IMR-90 (cell line): ENCODE results near the gene GNAT1. TPM values are rescaled to one million over a fixed set of nuclear protein-coding genes. Genes with fewer than 3 reads are reported as not detected.

Experiments
- ATAC-seq: fragments of 200-7000 bp; cut with Tn5 transposase; 2 replicates; pipeline ENCODE4 v1.9.1; 2020; ENCODE audit warnings: low read depth, mild to moderate bottlenecking, moderate library complexity
- BruUV-seq: library from RNA; stranded (reverse); fragments of 400-500 nt; replicated peaks from 2 replicates; lab custom pipeline; 2021; lab: Mats Ljungman, UMichigan
- CTCF ChIA-PET: fragments of 300-600 bp; formaldehyde crosslinking; extraction: SDS; loops from one replicate; lab custom pipeline; 2021; ENCODE audit warnings: antibody characterized with exemption; lab: Yijun Ruan, JAX
- POLR2A ChIA-PET: fragments of 300-600 bp; sonication (Branson Sonifier 250); formaldehyde crosslinking; loops from one replicate; lab custom pipeline; 2022; ENCODE audit warnings: antibody characterized with exemption; ENCODE audit not compliant: unreplicated experiment; lab: Charles Lee
- DNase-seq: peaks from one replicate; pipeline ENCODE4 v3.0.0; 2013
- H2AFZ ChIP-seq: replicated peaks from 2 replicates; pipeline ENCODE3; 2013; ENCODE audit warnings: low read length, mild to moderate bottlenecking; ENCODE audit not compliant: poor library complexity
- H2AK5ac ChIP-seq: 2 replicates; pipeline ENCODE4 v1.6.1; 2013; ENCODE audit warnings: low read depth, low read length, inconsistent platforms
- H2AK9ac ChIP-seq: replicated peaks from 2 replicates; pipeline ENCODE3; 2013; ENCODE audit warnings: mild to moderate bottlenecking, low read depth, low read length, moderate library complexity; ENCODE audit not compliant: poor library complexity
- H2BK120ac ChIP-seq: 2 replicates; pipeline ENCODE4 v1.6.1; 2013; ENCODE audit warnings: low read depth, low read length, inconsistent platforms
- H2BK15ac ChIP-seq: 3 replicates; pipeline ENCODE4 v1.6.1; 2013; ENCODE audit warnings: low read depth, low read length, inconsistent platforms
- H2BK20ac ChIP-seq: 2 replicates; pipeline ENCODE4 v1.6.1; 2013; ENCODE audit warnings: low read depth, mild to moderate bottlenecking, inconsistent platforms, low read length, moderate library complexity
- H2BK5ac ChIP-seq: 2 replicates; pipeline ENCODE4 v1.6.1; 2013; ENCODE audit warnings: mild to moderate bottlenecking, low read depth, low read length, inconsistent platforms; ENCODE audit not compliant: poor library complexity, severe bottlenecking
- H3K14ac ChIP-seq: replicated peaks from 2 replicates; pipeline ENCODE4 v1.6.1; 2013; ENCODE audit warnings: low read depth, low read length, inconsistent platforms
- H3K18ac ChIP-seq: 2 replicates; pipeline ENCODE4 v1.6.1; 2013; ENCODE audit warnings: low read depth, low read length, control low read depth
- H3K23ac ChIP-seq: 2 replicates; pipeline ENCODE4 v1.6.1; 2013; ENCODE audit warnings: low read depth, low read length, inconsistent platforms
- H3K27ac ChIP-seq: 2 replicates; pipeline ENCODE4 v1.5.1; 2013; ENCODE audit warnings: mild to moderate bottlenecking, control low read depth, low read length; ENCODE audit not compliant: insufficient read depth
- H3K27me3 ChIP-seq: 2 replicates; pipeline ENCODE4 v1.6.1; 2013; ENCODE audit warnings: low read length; ENCODE audit not compliant: control insufficient read depth, insufficient read depth
- H3K36me3 ChIP-seq: 2 replicates; pipeline ENCODE4 v1.6.1; 2013; ENCODE audit warnings: low read length, mixed read lengths; ENCODE audit not compliant: control insufficient read depth, insufficient read depth
- H3K4ac ChIP-seq: 2 replicates; pipeline ENCODE4 v1.6.1; 2013; ENCODE audit warnings: low read depth, low read length, inconsistent platforms
- H3K4me1 ChIP-seq: 2 replicates; pipeline ENCODE4 v1.6.1; 2013; ENCODE audit warnings: low read length, mixed read lengths; ENCODE audit not compliant: control insufficient read depth, insufficient read depth
- H3K4me2 ChIP-seq: 2 replicates; pipeline ENCODE4 v1.6.1; 2013; ENCODE audit warnings: low read depth, mild to moderate bottlenecking, control low read depth, low read length, moderate library complexity
- H3K4me3 ChIP-seq: 2 replicates; pipeline ENCODE4 v1.5.1; 2013; ENCODE audit warnings: low read depth, mild to moderate bottlenecking, control low read depth, low read length, moderate library complexity; ENCODE audit not compliant: insufficient read depth
- H3K56ac ChIP-seq: 2 replicates; pipeline ENCODE4 v1.6.1; 2013; ENCODE audit warnings: low read length, inconsistent platforms; ENCODE audit not compliant: insufficient read depth; ENCODE audit errors: extremely low read depth
- H3K79me1 ChIP-seq, 2 experiments: 2 replicates each; pipeline ENCODE4 v1.6.1; 2013; ENCODE audit warnings: low read length in 2 of 2, inconsistent platforms in 1 of 2, low read depth in 1 of 2
- H3K9ac ChIP-seq: 2 replicates; pipeline ENCODE4 v1.6.1; 2013; ENCODE audit warnings: low read depth, low read length, control low read depth
- H3K9me1 ChIP-seq: 2 replicates; pipeline ENCODE4 v1.6.1; 2013; ENCODE audit warnings: low read length, inconsistent platforms; ENCODE audit not compliant: insufficient read depth
- H3K9me3 ChIP-seq: 2 replicates; pipeline ENCODE4 v1.6.1; 2013; ENCODE audit warnings: low read length; ENCODE audit not compliant: control insufficient read depth, insufficient read depth
- H4K20me1 ChIP-seq: 2 replicates; pipeline ENCODE4 v1.6.1; 2013; ENCODE audit warnings: low read length, inconsistent platforms; ENCODE audit not compliant: insufficient read depth
- H4K5ac ChIP-seq: 2 replicates; pipeline ENCODE4 v1.6.1; 2013; ENCODE audit warnings: mild to moderate bottlenecking, low read depth, low read length, control low read depth
- H4K8ac ChIP-seq, 2 experiments: 2 replicates each; pipeline ENCODE4 v1.6.1; 2013; ENCODE audit warnings: low read depth in 2 of 2, low read length in 2 of 2, control low read depth in 1 of 2, inconsistent platforms in 1 of 2
- H4K91ac ChIP-seq: 2 replicates; pipeline ENCODE4 v1.6.1; 2013; ENCODE audit warnings: low read depth, low read length, inconsistent platforms; ENCODE audit not compliant: insufficient read depth
- CEBPB ChIP-seq: IDR thresholded peaks from 2 replicates; pipeline ENCODE4 v1.6.1; 2012; ENCODE audit warnings: low read depth, low read length, improper control_type of control experiment
- WGBS, 2 experiments: methylation state at CpG; one replicate each; pipeline versions ENCODE4 v1.1.5 to v1.1.7; 2013; ENCODE audit warnings: missing lambda C conversion rate in 2 of 2; ENCODE audit not compliant: insufficient read length in 1 of 2; ENCODE audit errors: extremely low coverage in 2 of 2; 5-methylcytosine and 5-hydroxymethylcytosine counted together
- dilution Hi-C: fragments of 300-500 bp; cut with HindIII; formaldehyde crosslinking; loops from one replicate; pipeline ENCODE4 v1.14.3; 2018; ENCODE audit warnings: low sequenced_read_pairs; ENCODE audit not compliant: unreplicated experiment
- in situ Hi-C: fragments of 300-500 bp; cut with MboI; formaldehyde crosslinking; loops from 3 replicates; pipeline ENCODE4 v1.14.3; 2019; ENCODE audit warnings: low sequenced_read_pairs, inconsistent platforms, mixed read lengths
- intact Hi-C: fragments of 100-400 bp; cut with micrococcal nuclease; formaldehyde crosslinking; loops from 2 replicates; pipeline ENCODE4 v1.10.0; 2022
- polyA plus RNA-seq, 3 experiments: library from polyadenylated mRNA; depleted of rRNA; stranded (reverse); fragments of >200 nt; gene quantifications; 2 replicates each; pipeline ENCODE4 v1.2.3, GENCODE V29; 2012; ENCODE audit warnings: low replicate concordance in 1 of 3
- total RNA-seq: library from RNA; depleted of rRNA; stranded (reverse); fragments of >200 nt; gene quantifications from 2 replicates; pipeline ENCODE4 v1.2.3, GENCODE V29; 2012
- TF ChIP-seq, protein P1 (sequence below): fragments of 150-350 bp; IDR thresholded peaks from 2 replicates; pipeline ENCODE4 v1.6.1; 2017; ENCODE audit warnings: mild to moderate bottlenecking, antibody characterized with exemption, low read length, low read depth

GNAT1 gene
- total and polyA plus RNA-seq, 2 of the 4 experiments (the other 2 are of a cell fraction): not detected

- CTCF ChIA-PET: interaction anchor here (1.0 to 1.3 kb wide), 2 partner anchors 13 to 18 kb away, joined by 3 to 5 read pairs; no protein-coding TSS in a partner anchor
- Histone ChIP-seq H3K79me1 (no peaks in the 10 kb centered on the region), H3K36me3 (no peaks in the 10 kb centered on the region), H3K4ac (no peak overlapping the region), H3K4me1 (peaks cover 2% of the 10 kb centered on the region; the same call in 1 of the 2 replicates), H2BK120ac (no peak overlapping the region), H4K8ac (no peak overlapping the region), H3K4me2 (no peak overlapping the region), H3K9me1 (no peaks in the 10 kb centered on the region), H2AK9ac (no peak overlapping the region), H2AK5ac (no peak overlapping the region), H3K9me3 (no peaks in the 10 kb centered on the region), H3K23ac (no peak overlapping the region), H2BK5ac (no peak overlapping the region), H4K91ac (no peak overlapping the region), H2BK15ac (no peak overlapping the region), H3K27me3 (peaks cover 35% of the 10 kb centered on the region), H3K4me3 (no peak overlapping the region), H3K27ac (no peak overlapping the region), H2AFZ (no peak overlapping the region), H3K18ac (no peak overlapping the region), H3K14ac (no peak overlapping the region), H4K20me1 (no peaks in the 10 kb centered on the region), H2BK20ac (no peak overlapping the region), H4K5ac (no peak overlapping the region), H3K9ac (no peak overlapping the region), H3K56ac (no peak overlapping the region)
- no TSS peak for BruUV-seq
- in situ Hi-C loops: no loop called here
- intact Hi-C loops: no loop called here
- POLR2A ChIA-PET: no interaction called here
- WGBS, 2 experiments: no CpG with 5 or more reads among the region's 3 CpGs
- no peak for TF ChIP-seq CEBPB
- TF ChIP-seq, protein P1, sequence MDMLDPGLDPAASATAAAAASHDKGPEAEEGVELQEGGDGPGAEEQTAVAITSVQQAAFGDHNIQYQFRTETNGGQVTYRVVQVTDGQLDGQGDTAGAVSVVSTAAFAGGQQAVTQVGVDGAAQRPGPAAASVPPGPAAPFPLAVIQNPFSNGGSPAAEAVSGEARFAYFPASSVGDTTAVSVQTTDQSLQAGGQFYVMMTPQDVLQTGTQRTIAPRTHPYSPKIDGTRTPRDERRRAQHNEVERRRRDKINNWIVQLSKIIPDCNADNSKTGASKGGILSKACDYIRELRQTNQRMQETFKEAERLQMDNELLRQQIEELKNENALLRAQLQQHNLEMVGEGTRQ: no peak
- dilution Hi-C loops: no loop called here
- ATAC-seq: no peak
- no peak for DNase-seq
Observed at GRCh38 chr3:50212971-50213370, 21.6 kb downstream of the GNAT1 start.
